Endothelial cell of umbilical vein (primary cell): Measurements from ENCODE around the gene SLCO2A1. TPM values are rescaled to one million over a fixed set of nuclear protein-coding genes. Genes with fewer than 3 reads are reported as not detected.

Experiments used
- BruUV-seq: library from RNA; stranded (reverse); fragments of 400-500 nt; replicated peaks from 2 replicates; lab custom pipeline; 2021; lab: Mats Ljungman, UMichigan
- CTCF ChIA-PET: fragments of 300-600, 350-600 bp; sonication (Branson Sonifier 250); formaldehyde crosslinking; loops from one replicate; lab custom pipeline; 2021; ENCODE audit warnings: antibody characterized with exemption, inconsistent platforms; lab: Charles Lee
- POLR2A ChIA-PET: fragments of 300-600, 350-600 bp; sonication (Branson Sonifier 250); formaldehyde crosslinking; loops from one replicate; lab custom pipeline; 2021; ENCODE audit warnings: antibody characterized with exemption, inconsistent platforms; lab: Charles Lee
- DNase-seq: peaks from one replicate; pipeline ENCODE4 v3.0.0-alpha.2; 2011; ENCODE audit warnings: low read depth, low spot score
- FAIRE-seq: peaks from 2 replicates; lab custom pipeline; 2011; peaks lifted over from hg19 to GRCh38; lab: Jason Lieb, UNC
- H2AFZ ChIP-seq: 2 replicates; pipeline ENCODE4 v1.6.0; 2012; ENCODE audit warnings: low read depth, low read length, control low read depth, inconsistent platforms
- H3K27ac ChIP-seq: 2 replicates; pipeline ENCODE4 v1.5.1; 2011; ENCODE audit warnings: low read depth, mild to moderate bottlenecking, control low read depth, low read length, moderate library complexity; ENCODE audit not compliant: insufficient read depth
- H3K27me3 ChIP-seq, 2 experiments: 2 replicates each; pipeline versions ENCODE4 v1.6.0 to v1.6.1; 2011; ENCODE audit warnings: low read length in 2 of 2, mixed read lengths in 1 of 2; ENCODE audit not compliant: control insufficient read depth in 2 of 2, insufficient read depth in 2 of 2
- H3K36me3 ChIP-seq, 2 experiments: 2 replicates in 1 of 2; 3 replicates in 1 of 2; pipeline ENCODE4 v1.5.1; 2011; ENCODE audit warnings: low read length in 2 of 2, mild to moderate bottlenecking in 1 of 2, moderate library complexity in 1 of 2; ENCODE audit not compliant: control insufficient read depth in 2 of 2, insufficient read depth in 2 of 2; ENCODE audit errors: extremely low read depth in 1 of 2
- H3K4me1 ChIP-seq: 3 replicates; pipeline ENCODE4 v1.5.1; 2011; ENCODE audit warnings: mild to moderate bottlenecking, low read length; ENCODE audit not compliant: control insufficient read depth, insufficient read depth; ENCODE audit errors: extremely low read depth
- H3K4me2 ChIP-seq: 2 replicates; pipeline ENCODE4 v1.6.1; 2011; ENCODE audit warnings: low read length, control low read depth, mixed read lengths; ENCODE audit not compliant: insufficient read depth
- H3K4me3 ChIP-seq, 3 experiments: fragments of 200-600 bp in 1 of 3; sonication (generic), shearing (Covaris generic) in 1 of 3; replicated peaks in 1 of 3; 2 replicates each; pipeline ENCODE4 v1.5.1; 2011 to 2016; ENCODE audit warnings: control low read depth in 3 of 3, low read length in 3 of 3, mild to moderate bottlenecking in 2 of 3, inconsistent platforms in 1 of 3, low read depth in 1 of 3, moderate library complexity in 1 of 3; ENCODE audit not compliant: insufficient read depth in 1 of 3
- H3K79me2 ChIP-seq: 2 replicates; pipeline ENCODE4 v1.6.0; 2012; ENCODE audit warnings: low read length, inconsistent platforms; ENCODE audit not compliant: control insufficient read depth, insufficient read depth
- H3K9ac ChIP-seq: replicated peaks from 2 replicates; pipeline ENCODE3; 2011; ENCODE audit warnings: low read length, control low read depth; ENCODE audit not compliant: insufficient read depth; ENCODE audit errors: extremely low read depth
- H3K9me1 ChIP-seq: replicated peaks from 3 replicates; pipeline ENCODE4 v1.6.0; 2011; ENCODE audit warnings: mild to moderate bottlenecking, low read length; ENCODE audit not compliant: control insufficient read depth, insufficient read depth; ENCODE audit errors: extremely low read depth
- H3K9me3 ChIP-seq: replicated peaks from 2 replicates; pipeline ENCODE4 v1.5.1; 2012; ENCODE audit warnings: low read length, inconsistent platforms; ENCODE audit not compliant: control insufficient read depth, insufficient read depth
- H4K20me1 ChIP-seq: replicated peaks from 2 replicates; pipeline ENCODE3; 2011; ENCODE audit warnings: mild to moderate bottlenecking, low read length; ENCODE audit not compliant: control insufficient read depth, insufficient read depth; ENCODE audit errors: extremely low read depth
- CTCF ChIP-seq, 2 donors: IDR thresholded peaks; 1 replicate in 1 of 2; 2 replicates in 1 of 2; pipeline ENCODE4 v1.5.1; 2011; ENCODE audit warnings: low read length in 2 of 2, mild to moderate bottlenecking in 2 of 2, moderate library complexity in 2 of 2, control low read depth in 1 of 2, inconsistent platforms in 1 of 2, low read depth in 1 of 2; ENCODE audit not compliant: insufficient read depth in 1 of 2; ENCODE audit errors: extremely low read depth in 1 of 2
- EZH2 ChIP-seq: IDR thresholded peaks from 2 replicates; pipeline ENCODE4 v1.6.1; 2012; ENCODE audit warnings: borderline replicate concordance, low read depth, mild to moderate bottlenecking, moderate library complexity, low read length, inconsistent platforms; ENCODE audit not compliant: severe bottlenecking
- FOS ChIP-seq: IDR thresholded peaks from 2 replicates; pipeline ENCODE4 v1.6.1; 2011; ENCODE audit warnings: mild to moderate bottlenecking, low read length, moderate library complexity, borderline replicate concordance; ENCODE audit not compliant: insufficient read depth
- GATA2 ChIP-seq: IDR thresholded peaks from 2 replicates; pipeline ENCODE4 v1.7.0; 2011; ENCODE audit warnings: low read depth, mild to moderate bottlenecking, moderate library complexity, mixed read lengths, low read length; ENCODE audit not compliant: insufficient read length, insufficient read depth
- JUN ChIP-seq: IDR thresholded peaks from 2 replicates; pipeline ENCODE4 v1.6.1; 2011; ENCODE audit warnings: borderline replicate concordance, low read depth; ENCODE audit not compliant: insufficient read length, insufficient read depth
- MAX ChIP-seq: IDR thresholded peaks from 2 replicates; pipeline ENCODE4 v1.6.1; 2011; ENCODE audit not compliant: insufficient read depth, insufficient read length
- MYC ChIP-seq: IDR thresholded peaks from one replicate; pipeline ENCODE4 v1.6.1; 2011; ENCODE audit warnings: mild to moderate bottlenecking, low read depth, low read length
- POLR2A ChIP-seq: IDR thresholded peaks from 2 replicates; pipeline ENCODE4 v1.6.1; 2012; ENCODE audit warnings: low read depth, mild to moderate bottlenecking, control low read depth, low read length
- POLR2AphosphoS5 ChIP-seq: IDR thresholded peaks from 2 replicates; pipeline ENCODE4 v1.6.1; 2012; ENCODE audit warnings: low read depth, mild to moderate bottlenecking, control low read depth, low read length, moderate library complexity; ENCODE audit not compliant: insufficient read depth
- dilution Hi-C: fragments of 300-500 bp; cut with MboI; formaldehyde crosslinking; loops from one replicate; pipeline ENCODE4 v1.15.0; 2019; ENCODE audit warnings: low sequenced_read_pairs; ENCODE audit not compliant: extremely low pct_ligation_motif_present
- intact Hi-C: fragments of 100-400 bp; cut with micrococcal nuclease; formaldehyde crosslinking; loops from one replicate; pipeline ENCODE4 v1.10.0; 2022
- polyA plus RNA-seq, 4 experiments: library from polyadenylated mRNA; depleted of rRNA in 3 of 4; stranded (reverse) in 3 of 4; unstranded in 1 of 4; fragments of >200 nt; gene quantifications; 2 replicates each; pipeline versions ENCODE4 v1.2.1 to v1.2.3, GENCODE V29; 2011 to 2012; ENCODE audit warnings: missing spikeins in 1 of 4
- total RNA-seq: library from RNA; stranded (reverse); gene quantifications from 2 replicates; pipeline ENCODE4 v1.2.3, GENCODE V29; 2021

Gene SLCO2A1
- total and polyA plus RNA-seq, 2 donors (not counting 3 experiments of a cell fraction or from before 2014, with no cell fraction given), result 1.4 to 11.9 TPM

GRCh38 chr3:134034005-134034785, 4.5 kb upstream of the SLCO2A1 start:
- dilution Hi-C loops (no loop called here), intact Hi-C loops (no loop called here)
- Histone ChIP-seq H3K27me3 (no peaks in the 10 kb centered on the region), H3K4me3 (no peak overlapping the region), H3K9me1 (no peaks in the 10 kb centered on the region), H3K36me3 (no peaks in the 10 kb centered on the region), H3K4me2 (no peak overlapping the region), H3K27ac (no peak overlapping the region), H3K9ac (no peak overlapping the region), H3K9me3 (no peaks in the 10 kb centered on the region), H2AFZ (no peak overlapping the region), H3K79me2 (no peaks in the 10 kb centered on the region), H3K4me1 (peaks cover 5% of the 10 kb centered on the region), H4K20me1 (no peaks in the 10 kb centered on the region)
- no TSS peak for BruUV-seq
- DNase-seq, result no peak
- TF ChIP-seq MAX (no peak), MYC (no peak), FOS (no peak), POLR2AphosphoS5 (no peak), EZH2 (no peak), JUN (no peak), POLR2A (no peak), GATA2 (no peak), CTCF (IDR thresholded peaks at IDR 0.05; ENCODE audit: extremely low read depth in 1 of 2, insufficient read depth in 1 of 2, low read depth in 1 of 2, low read length in 2 of 2) (no peak)
- no peak for FAIRE-seq
- ChIA-PET CTCF (no interaction called here), POLR2A (no interaction called here)
